ENCODE measurements around the gene SHQ1. TPM values are rescaled to one million over a fixed set of nuclear protein-coding genes. Genes with fewer than 3 reads are reported as not detected.
"Not testable (repeated sequence)": the region's sequence is repeated elsewhere in the genome, so short reads cannot be mapped to it uniquely, and the experiment has no call there.

Gene SHQ1
- total RNA-seq, 3 donors from 2014 or later = 9.6 to 19.3 (median 17.4) TPM

GRCh38 chr3:72791161-72791560, 57.1 kb downstream of the SHQ1 start:
- H3K27ac ChIP-seq = no peak overlapping the region
- DNase-seq (ENCODE audit: low spot score in 2 of 2) = no peak
- intact Hi-C loops (cut with DNase I; ENCODE audit: low total_unique reads) = no loop called here
- TF ChIP-seq POLR2A (IDR thresholded peaks at IDR 0.05) (no peak), POLR2AphosphoS5 (IDR thresholded peaks at IDR 0.05) (no peak)
- no peaks in the 10 kb centered on the region for H3K27me3 ChIP-seq
- no peak overlapping the region for H3K4me3 ChIP-seq
- no peaks in the 10 kb centered on the region for H3K4me1 ChIP-seq
- H3K36me3 ChIP-seq = no peaks in the 10 kb centered on the region
- H3K9me3 ChIP-seq = no peaks in the 10 kb centered on the region

- no peak for DNase-seq (ENCODE audit: low spot score in 2 of 2)
- Histone ChIP-seq H3K27ac (no peak overlapping the region), H3K36me3 (no peaks in the 10 kb centered on the region), H3K4me3 (no peak overlapping the region), H3K9me3 (no peaks in the 10 kb centered on the region), H3K27me3 (no peaks in the 10 kb centered on the region), H3K4me1 (no peaks in the 10 kb centered on the region)
- intact Hi-C loops (cut with DNase I; ENCODE audit: low total_unique reads) = no loop called here
- TF ChIP-seq POLR2AphosphoS5 (IDR thresholded peaks at IDR 0.05) = no peak
- no peak for TF ChIP-seq POLR2A (IDR thresholded peaks at IDR 0.05)
- TF ChIP-seq, protein P1, sequence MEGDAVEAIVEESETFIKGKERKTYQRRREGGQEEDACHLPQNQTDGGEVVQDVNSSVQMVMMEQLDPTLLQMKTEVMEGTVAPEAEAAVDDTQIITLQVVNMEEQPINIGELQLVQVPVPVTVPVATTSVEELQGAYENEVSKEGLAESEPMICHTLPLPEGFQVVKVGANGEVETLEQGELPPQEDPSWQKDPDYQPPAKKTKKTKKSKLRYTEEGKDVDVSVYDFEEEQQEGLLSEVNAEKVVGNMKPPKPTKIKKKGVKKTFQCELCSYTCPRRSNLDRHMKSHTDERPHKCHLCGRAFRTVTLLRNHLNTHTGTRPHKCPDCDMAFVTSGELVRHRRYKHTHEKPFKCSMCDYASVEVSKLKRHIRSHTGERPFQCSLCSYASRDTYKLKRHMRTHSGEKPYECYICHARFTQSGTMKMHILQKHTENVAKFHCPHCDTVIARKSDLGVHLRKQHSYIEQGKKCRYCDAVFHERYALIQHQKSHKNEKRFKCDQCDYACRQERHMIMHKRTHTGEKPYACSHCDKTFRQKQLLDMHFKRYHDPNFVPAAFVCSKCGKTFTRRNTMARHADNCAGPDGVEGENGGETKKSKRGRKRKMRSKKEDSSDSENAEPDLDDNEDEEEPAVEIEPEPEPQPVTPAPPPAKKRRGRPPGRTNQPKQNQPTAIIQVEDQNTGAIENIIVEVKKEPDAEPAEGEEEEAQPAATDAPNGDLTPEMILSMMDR (IDR thresholded peaks at IDR 0.05) = no peak
Measured at GRCh38 chr3:72789786-72790185, 58.5 kb downstream of the SHQ1 start.

GRCh38 chr3:72788232-72788631, 60.0 kb downstream of the SHQ1 start:
- H3K27ac ChIP-seq; H3K27me3 ChIP-seq; H3K4me1 ChIP-seq; H3K4me3 ChIP-seq; H3K9me3 ChIP-seq; intact Hi-C loops (cut with DNase I; ENCODE audit: low total_unique reads); H3K36me3 ChIP-seq; DNase-seq (ENCODE audit: low spot score in 2 of 2): not testable (repeated sequence)

DNA sequence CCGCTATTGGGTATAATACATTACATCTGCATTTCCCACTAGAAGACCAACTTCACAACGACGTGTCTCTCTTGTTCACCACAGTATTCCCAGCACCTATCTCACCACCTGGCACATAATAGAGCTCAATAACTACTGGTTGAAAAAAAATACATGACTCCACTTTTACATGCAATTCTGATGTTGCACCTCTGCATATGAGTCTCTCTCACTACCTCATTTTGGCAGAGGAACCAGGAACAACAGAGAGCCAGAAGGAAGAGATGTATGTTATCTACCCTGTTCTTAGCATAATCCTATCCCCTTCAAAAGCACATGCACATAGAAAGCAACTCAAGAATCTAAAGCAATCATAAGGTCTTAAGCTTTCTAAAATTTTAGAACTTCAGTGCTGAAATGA, 61.6 kb downstream of the SHQ1 start:
- TF ChIP-seq POLR2A (IDR thresholded peaks at IDR 0.05) (no peak), POLR2AphosphoS5 (IDR thresholded peaks at IDR 0.05) (no peak)
- TF ChIP-seq, protein P1 (IDR thresholded peaks at IDR 0.05) = no peak

GRCh38 chr3:72784226-72784625, 64.0 kb downstream of the SHQ1 start:
- intact Hi-C loops (cut with DNase I; ENCODE audit: low total_unique reads) = no loop called here
- H3K4me3 ChIP-seq = no peak overlapping the region
- H3K27me3 ChIP-seq = no peaks in the 10 kb centered on the region
- TF ChIP-seq POLR2AphosphoS5 (IDR thresholded peaks at IDR 0.05) (no peak), POLR2A (IDR thresholded peaks at IDR 0.05) (no peak)
- DNase-seq (ENCODE audit: low spot score in 2 of 2) = no peak
- no peaks in the 10 kb centered on the region for H3K36me3 ChIP-seq
- H3K27ac ChIP-seq = no peak overlapping the region
- no peaks in the 10 kb centered on the region for H3K9me3 ChIP-seq
- H3K4me1 ChIP-seq = no peaks in the 10 kb centered on the region

More for the DNA sequence above, 61.6 kb downstream of the SHQ1 start:
- intact Hi-C loops (cut with DNase I; ENCODE audit: low total_unique reads) = no loop called here
- no peaks in the 10 kb centered on the region for H3K27me3 ChIP-seq
- no peak for DNase-seq (ENCODE audit: low spot score in 2 of 2)
- H3K9me3 ChIP-seq = no peaks in the 10 kb centered on the region
- no peak overlapping the region for H3K27ac ChIP-seq
- no peaks in the 10 kb centered on the region for H3K36me3 ChIP-seq
- no peaks in the 10 kb centered on the region for H3K4me1 ChIP-seq
- H3K4me3 ChIP-seq = no peak overlapping the region

DNA sequence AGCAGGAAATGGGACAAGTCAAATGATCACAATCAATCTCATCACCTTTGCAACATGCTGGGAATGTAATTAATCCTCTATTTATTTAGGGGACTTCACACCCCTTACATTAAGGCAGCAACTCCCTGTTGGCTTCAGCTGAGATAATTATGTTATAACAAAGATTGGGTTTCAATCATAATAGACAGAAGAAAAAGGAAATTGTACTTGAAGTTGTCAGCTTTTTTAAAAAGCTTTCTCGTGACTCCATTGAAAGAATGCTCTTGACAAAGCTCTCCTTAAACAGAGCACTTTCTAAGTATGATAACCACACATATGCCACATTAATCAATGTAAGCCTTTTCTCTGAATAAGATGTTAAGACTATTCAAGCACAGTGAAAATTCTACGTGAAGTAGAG, 65.7 kb downstream of the SHQ1 start:
- Histone ChIP-seq H3K9me3 (no peaks in the 10 kb centered on the region), H3K36me3 (no peaks in the 10 kb centered on the region), H3K27ac (no peak overlapping the region), H3K27me3 (no peaks in the 10 kb centered on the region), H3K4me3 (no peak overlapping the region), H3K4me1 (no peaks in the 10 kb centered on the region)
- no peak for DNase-seq (ENCODE audit: low spot score in 2 of 2)
- intact Hi-C loops (cut with DNase I; ENCODE audit: low total_unique reads) = no loop called here
- TF ChIP-seq POLR2AphosphoS5 (IDR thresholded peaks at IDR 0.05) (no peak), POLR2A (IDR thresholded peaks at IDR 0.05) (no peak)
- TF ChIP-seq, protein P1 (IDR thresholded peaks at IDR 0.05) = no peak
